Endodermal cell (in vitro differentiated cells): ENCODE measurements around the gene LCE3B. TPM values are rescaled to one million over a fixed set of nuclear protein-coding genes. Genes with fewer than 3 reads are reported as not detected.

Experiments
- DNase-seq: peaks from one replicate; pipeline ENCODE4 v3.0.0-alpha.2; 2017
- H3K27ac ChIP-seq: 2 replicates; pipeline ENCODE4 v1.5.1; 2013; ENCODE audit warnings: mild to moderate bottlenecking, low read depth, low read length, moderate library complexity
- H3K27me3 ChIP-seq: 2 replicates; pipeline ENCODE4 v1.6.1; 2013; ENCODE audit warnings: mild to moderate bottlenecking, low read length, moderate library complexity; ENCODE audit not compliant: insufficient read depth, control insufficient read depth, poor library complexity, severe bottlenecking
- H3K36me3 ChIP-seq: 2 replicates; pipeline ENCODE4 v1.7.0; 2013; ENCODE audit warnings: mild to moderate bottlenecking, low read length, moderate library complexity; ENCODE audit not compliant: control insufficient read depth, insufficient read depth
- H3K4me1 ChIP-seq: one replicate; pipeline ENCODE4 v1.7.0; 2013; ENCODE audit warnings: low read length; ENCODE audit not compliant: control insufficient read depth, insufficient read depth
- H3K4me3 ChIP-seq: 2 replicates; pipeline ENCODE4 v1.5.1; 2013; ENCODE audit warnings: mild to moderate bottlenecking, low read length, moderate library complexity
- H3K9ac ChIP-seq: 2 replicates; pipeline ENCODE4 v1.6.1; 2013; ENCODE audit warnings: mild to moderate bottlenecking, low read length, moderate library complexity; ENCODE audit not compliant: poor library complexity, severe bottlenecking; ENCODE audit errors: extremely low read depth
- H3K9me3 ChIP-seq: 2 replicates; pipeline ENCODE4 v1.6.1; 2013; ENCODE audit warnings: mild to moderate bottlenecking, low read length, moderate library complexity; ENCODE audit not compliant: control insufficient read depth
- H3K27ac Mint-ChIP-seq: 2 replicates; pipeline ENCODE4 v1.8.0; 2020; ENCODE audit warnings: mixed read lengths
- H3K27me3 Mint-ChIP-seq: 2 replicates; pipeline ENCODE4 v1.8.0; 2021; ENCODE audit warnings: mild to moderate bottlenecking, mixed read lengths; ENCODE audit not compliant: insufficient read depth
- H3K36me3 Mint-ChIP-seq: 2 replicates; pipeline ENCODE4 v1.8.0; 2020; ENCODE audit warnings: low read depth, mixed read lengths
- H3K4me1 Mint-ChIP-seq: 2 replicates; pipeline ENCODE4 v1.8.0; 2020; ENCODE audit warnings: mixed read lengths
- H3K4me3 Mint-ChIP-seq: 2 replicates; pipeline ENCODE4 v1.8.0; 2020; ENCODE audit warnings: mild to moderate bottlenecking, moderate library complexity, mixed read lengths
- H3K9me3 Mint-ChIP-seq: 2 replicates; pipeline ENCODE4 v1.8.0; 2020; ENCODE audit warnings: mild to moderate bottlenecking, mixed read lengths
- WGBS, 2 experiments: methylation state at CpG; one replicate each; pipeline versions ENCODE4 v1.1.5 to v1.1.7; 2013; ENCODE audit warnings: missing lambda C conversion rate in 2 of 2, mixed read lengths in 1 of 2; ENCODE audit not compliant: insufficient coverage in 1 of 2, insufficient read length in 1 of 2; 5-methylcytosine and 5-hydroxymethylcytosine counted together
- total RNA-seq, 2 donors: library from RNA; stranded (reverse); fragmentation: NEBNext Ultra II Directional in 1 of 2; extraction: Animal tissue kit (Norgen Biotek cat#: 25700) in 1 of 2; gene quantifications; 2 replicates in 1 of 2; 3 replicates in 1 of 2; pipeline ENCODE4 v1.2.1, GENCODE V29; 2021
- TF ChIP-seq, protein P1 (sequence below): fragments of 200-600 bp; sonication (generic); conservative IDR thresholded peaks from 2 replicates; pipeline ENCODE4 v1.5.0; 2021; ENCODE audit warnings: antibody characterized with exemption, mild to moderate bottlenecking

Gene LCE3B
- total RNA-seq, 2 donors from 2014 or later = not detected

DNA sequence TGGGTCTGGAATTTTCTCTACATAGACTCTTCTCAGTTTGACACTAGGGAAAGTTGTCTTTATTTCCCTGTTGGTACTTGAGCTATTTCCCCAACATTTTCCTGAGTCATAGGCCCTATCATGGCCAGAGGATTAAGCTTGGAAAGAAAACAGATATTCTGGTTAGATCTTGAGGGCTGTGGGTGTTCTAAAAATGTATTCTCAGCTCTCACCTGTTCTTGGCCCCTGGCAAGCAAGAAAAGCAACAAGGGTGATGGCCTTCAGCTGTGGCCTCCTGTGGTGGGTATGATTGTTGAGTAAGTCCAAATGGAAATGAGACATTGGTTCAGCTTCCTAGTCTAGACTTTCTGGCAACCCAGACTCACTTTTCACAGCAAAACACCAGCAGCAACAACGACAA, 26.7 kb downstream of the LCE3B start:
- TF ChIP-seq, protein P1, sequence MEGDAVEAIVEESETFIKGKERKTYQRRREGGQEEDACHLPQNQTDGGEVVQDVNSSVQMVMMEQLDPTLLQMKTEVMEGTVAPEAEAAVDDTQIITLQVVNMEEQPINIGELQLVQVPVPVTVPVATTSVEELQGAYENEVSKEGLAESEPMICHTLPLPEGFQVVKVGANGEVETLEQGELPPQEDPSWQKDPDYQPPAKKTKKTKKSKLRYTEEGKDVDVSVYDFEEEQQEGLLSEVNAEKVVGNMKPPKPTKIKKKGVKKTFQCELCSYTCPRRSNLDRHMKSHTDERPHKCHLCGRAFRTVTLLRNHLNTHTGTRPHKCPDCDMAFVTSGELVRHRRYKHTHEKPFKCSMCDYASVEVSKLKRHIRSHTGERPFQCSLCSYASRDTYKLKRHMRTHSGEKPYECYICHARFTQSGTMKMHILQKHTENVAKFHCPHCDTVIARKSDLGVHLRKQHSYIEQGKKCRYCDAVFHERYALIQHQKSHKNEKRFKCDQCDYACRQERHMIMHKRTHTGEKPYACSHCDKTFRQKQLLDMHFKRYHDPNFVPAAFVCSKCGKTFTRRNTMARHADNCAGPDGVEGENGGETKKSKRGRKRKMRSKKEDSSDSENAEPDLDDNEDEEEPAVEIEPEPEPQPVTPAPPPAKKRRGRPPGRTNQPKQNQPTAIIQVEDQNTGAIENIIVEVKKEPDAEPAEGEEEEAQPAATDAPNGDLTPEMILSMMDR = no peak
- no peak for DNase-seq
- Histone ChIP-seq H3K27me3 (no peaks in the 10 kb centered on the region), H3K9me3 (peaks cover 79% of the 10 kb centered on the region), H3K36me3 (no peaks in the 10 kb centered on the region), H3K4me1 (no peaks in the 10 kb centered on the region), H3K9ac (no peak overlapping the region), H3K4me3 (no peak overlapping the region), H3K27ac (no peak overlapping the region)
- Mint-ChIP-seq H3K36me3 (peaks cover 2% of the 10 kb centered on the region), H3K4me3 (no peak overlapping the region), H3K27ac (no peak overlapping the region), H3K27me3 (no peaks in the 10 kb centered on the region), H3K4me1 (no peaks in the 10 kb centered on the region), H3K9me3 (peaks cover 94% of the 10 kb centered on the region)
- WGBS, 2 experiments = 25 to 36% methylated on average over 1 of the region's 1 CpG

- H3K9ac ChIP-seq = no peak overlapping the region
- peaks cover 80% of the 10 kb centered on the region for H3K9me3 ChIP-seq
- DNase-seq = no peak
- H3K27ac ChIP-seq = no peak overlapping the region
- TF ChIP-seq, protein P1 = no peak
- no peak overlapping the region for H3K4me3 ChIP-seq
- Mint-ChIP-seq H3K4me3 (no peak overlapping the region), H3K27ac (no peak overlapping the region), H3K9me3 (peaks cover 93% of the 10 kb centered on the region), H3K36me3 (no peaks in the 10 kb centered on the region), H3K27me3 (no peaks in the 10 kb centered on the region), H3K4me1 (no peaks in the 10 kb centered on the region)
- H3K36me3 ChIP-seq = no peaks in the 10 kb centered on the region
- H3K27me3 ChIP-seq = no peaks in the 10 kb centered on the region
- H3K4me1 ChIP-seq = no peaks in the 10 kb centered on the region
- WGBS, 2 experiments = 53 to 63% methylated on average over 2 to 3 of the region's 3 CpGs
These were observed 30.3 kb downstream of the LCE3B start for GRCh38 chr1:152643945-152644344.

- no peaks in the 10 kb centered on the region for H3K27me3 ChIP-seq
- no peak overlapping the region for H3K9ac ChIP-seq
- no peaks in the 10 kb centered on the region for H3K36me3 ChIP-seq
- 72 to 90% methylated on average over 2 to 3 of the region's 3 CpGs for WGBS, 2 experiments
- no peaks in the 10 kb centered on the region for H3K4me1 ChIP-seq
- no peak for DNase-seq
- H3K4me3 Mint-ChIP-seq = no peak overlapping the region
- H3K9me3 Mint-ChIP-seq = peaks cover 93% of the 10 kb centered on the region
- no peak overlapping the region for H3K27ac Mint-ChIP-seq
- peaks cover 84% of the 10 kb centered on the region for H3K9me3 ChIP-seq
- no peak overlapping the region for H3K27ac ChIP-seq
- no peaks in the 10 kb centered on the region for H3K36me3 Mint-ChIP-seq
- TF ChIP-seq, protein P1 = no peak
- no peaks in the 10 kb centered on the region for H3K4me1 Mint-ChIP-seq
- no peaks in the 10 kb centered on the region for H3K27me3 Mint-ChIP-seq
- no peak overlapping the region for H3K4me3 ChIP-seq
These were observed 31.5 kb downstream of the LCE3B start for GRCh38 chr1:152645146-152645545.
